Vagina (tissue), 2 donors: ENCODE results near the gene PDE11A.

ENCODE experiments used
- POLR2A ChIP-seq, 2 donors: fragments of 450-650 bp; IDR thresholded peaks; one replicate each; pipeline ENCODE4 v1.6.1; 2017; ENCODE audit warnings: antibody characterized with exemption in 2 of 2, mild to moderate bottlenecking in 2 of 2, moderate library complexity in 2 of 2
- POLR2AphosphoS5 ChIP-seq, 2 donors: sonication (generic); formaldehyde crosslinking; IDR thresholded peaks; one replicate each; pipeline ENCODE4 v1.9.0; 2017; ENCODE audit warnings: antibody characterized with exemption in 2 of 2, mild to moderate bottlenecking in 2 of 2, low read depth in 1 of 2; ENCODE audit not compliant: insufficient read depth in 1 of 2

DNA sequence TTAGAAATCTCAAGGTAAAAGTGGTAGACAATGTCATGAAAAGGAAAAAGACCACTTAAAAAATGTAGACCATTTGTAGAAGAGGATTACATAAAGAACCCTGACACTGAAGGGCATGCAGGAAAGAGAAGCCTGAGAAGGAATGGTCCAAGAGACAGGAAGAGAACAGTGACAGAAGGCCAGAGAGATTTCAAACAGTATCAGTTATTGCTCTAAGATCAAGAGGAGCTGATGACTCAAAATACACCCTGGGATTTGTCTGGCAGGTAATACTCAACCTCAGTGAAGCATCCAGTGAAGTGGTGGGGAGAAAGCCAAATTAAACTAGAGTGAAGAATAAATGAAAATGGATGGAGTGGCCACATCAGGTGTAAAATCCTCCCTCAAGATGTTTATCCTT lies 100.5 kb downstream of the PDE11A start:
- TF ChIP-seq POLR2A (IDR thresholded peaks at IDR 0.05) (no peak), POLR2AphosphoS5 (IDR thresholded peaks at IDR 0.05; ENCODE audit: insufficient read depth in 1 of 2, low read depth in 1 of 2) (no peak)
